ENCODE measurements around the gene SLC25A22.

Gene SLC25A22

GRCh38 chr11:821512-822371 is 23.7 kb upstream of the SLC25A22 start:
- no peak for DNase-seq (ENCODE audit: low read depth)

GRCh38 chr11:820655-821511 is 22.8 kb upstream of the SLC25A22 start:
- DNase-seq (ENCODE audit: low read depth), result no peak

- DNase-seq (ENCODE audit: low read depth), result peak; percentile 87
Observed at GRCh38 chr11:819943-820649, 22.0 kb upstream of the SLC25A22 start.

- peak; percentile 81 for DNase-seq (ENCODE audit: low read depth)
Observed at GRCh38 chr11:819129-819931, 21.2 kb upstream of the SLC25A22 start.

GRCh38 chr11:818396-819128 is 20.5 kb upstream of the SLC25A22 start, which contains the start of gene PNPLA2:
Gene PNPLA2 (plus strand): TSS chr11:818914. CDS start chr11:819719, 805 bp downstream.
- DNase-seq (ENCODE audit: low read depth), result no peak

GRCh38 chr11:816433-816779 is 18.3 kb upstream of the SLC25A22 start:
- DNase-seq (ENCODE audit: low read depth), result no peak

GRCh38 chr11:815675-816432 is 17.8 kb upstream of the SLC25A22 start:
- DNase-seq (ENCODE audit: low read depth), result no peak

GRCh38 chr11:813456-814096 is 15.5 kb upstream of the SLC25A22 start:
- DNase-seq (ENCODE audit: low read depth), result no peak

- no peak for DNase-seq (ENCODE audit: low read depth)
Observed at GRCh38 chr11:813072-813455, 15.0 kb upstream of the SLC25A22 start.

- no peak for DNase-seq (ENCODE audit: low read depth)
Observed at GRCh38 chr11:812390-812789, 14.3 kb upstream of the SLC25A22 start.

GRCh38 chr11:811446-812245 is 13.6 kb upstream of the SLC25A22 start:
- DNase-seq (ENCODE audit: low read depth), result no peak

- DNase-seq (ENCODE audit: low read depth), result no peak
Observed at GRCh38 chr11:810040-810567, 12.0 kb upstream of the SLC25A22 start.

- DNase-seq (ENCODE audit: low read depth), result peak; percentile 99
Observed at GRCh38 chr11:809287-810039, 11.4 kb upstream of the SLC25A22 start, which contains the start of gene RPLP2. Gene RPLP2 (plus strand): TSS chr11:809967. CDS start chr11:810235, 268 bp downstream.

- DNase-seq (ENCODE audit: low read depth), result no peak
Observed at GRCh38 chr11:808427-809286, 10.6 kb upstream of the SLC25A22 start.

GRCh38 chr11:804599-804964 is 6.5 kb upstream of the SLC25A22 start:
- no peak for DNase-seq (ENCODE audit: low read depth)

GRCh38 chr11:803770-804598 is 5.9 kb upstream of the SLC25A22 start:
- DNase-seq (ENCODE audit: low read depth), result no peak

Data from stimulated activated CD8-positive, alpha-beta memory T cell treated with anti-CD3 and anti-CD28 coated beads, Interleukin-7, amount 100 ng/mL, for 24 hours (primary cell).